Loucy (cell line): ENCODE results near the gene KEAP1.

Experiments used
- CTCF ChIP-seq: fragments of 200-600 bp; sonication (generic); conservative IDR thresholded peaks from 2 replicates; pipeline ENCODE4 v1.5.1; 2014; ENCODE audit warnings: mild to moderate bottlenecking, antibody characterized with exemption, low read length
- EZH2phosphoT487 ChIP-seq: fragments of 200-600 bp; IDR thresholded peaks from 2 replicates; pipeline ENCODE4 v1.6.1; 2018; ENCODE audit warnings: antibody characterized with exemption, mild to moderate bottlenecking, moderate library complexity, borderline replicate concordance

GRCh38 chr19:10499550-10500246 is 3.5 kb downstream of the KEAP1 start:
- TF ChIP-seq CTCF (no peak), EZH2phosphoT487 (no peak)
